Thyroid gland (tissue), 4 donors: Measurements from ENCODE around the gene RABL3.

Experiments
- POLR2A ChIP-seq, 2 donors: fragments of 450-650 bp; IDR thresholded peaks; one replicate each; pipeline ENCODE4 v1.6.1; 2017; ENCODE audit warnings: antibody characterized with exemption in 2 of 2, mild to moderate bottlenecking in 2 of 2, moderate library complexity in 1 of 2
- TF ChIP-seq, protein P1 (sequence below), 6 experiments: fragments of 200-600 bp in 3 of 6; fragments of 450-650 bp in 3 of 6; sonication (generic) in 3 of 6; IDR thresholded peaks; one replicate each; pipeline ENCODE4 v1.5.1; 2016 to 2019; ENCODE audit warnings: antibody characterized with exemption in 6 of 6, mild to moderate bottlenecking in 2 of 6, inconsistent platforms in 1 of 6, moderate library complexity in 1 of 6

DNA sequence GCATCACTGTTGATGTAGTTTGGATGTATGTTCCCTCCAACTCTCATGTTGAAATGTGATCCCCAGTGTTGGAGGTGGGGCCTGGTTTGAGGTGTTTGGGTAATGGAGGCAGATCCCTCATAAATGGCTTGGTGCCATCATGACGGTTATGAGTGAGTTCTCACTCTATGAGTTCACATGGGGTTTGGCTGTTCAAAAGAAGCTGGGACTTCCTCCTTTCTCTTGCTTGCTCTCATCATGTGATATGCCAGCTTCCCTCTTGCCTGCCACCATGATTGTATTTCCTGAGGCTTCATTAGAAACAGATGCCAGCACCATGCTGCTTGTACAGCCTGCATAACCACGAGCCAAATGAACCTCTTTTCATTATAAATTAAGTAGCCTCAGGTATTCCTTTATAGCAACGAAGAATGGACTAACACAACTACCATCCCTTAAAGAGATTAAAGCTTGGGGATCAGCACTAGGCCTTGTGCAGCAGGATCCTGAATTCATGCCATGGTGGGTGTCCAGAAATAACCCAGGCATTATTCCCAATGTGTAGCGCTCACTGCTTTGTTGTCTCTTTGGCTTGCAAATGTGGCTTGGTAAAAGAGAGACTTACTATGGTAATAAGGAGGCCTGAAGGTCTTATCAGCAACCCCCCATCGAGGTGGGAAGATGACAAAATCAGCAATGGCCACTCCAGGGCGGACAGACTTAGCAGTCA, 104.3 kb downstream of the RABL3 start:
- TF ChIP-seq, protein P1, sequence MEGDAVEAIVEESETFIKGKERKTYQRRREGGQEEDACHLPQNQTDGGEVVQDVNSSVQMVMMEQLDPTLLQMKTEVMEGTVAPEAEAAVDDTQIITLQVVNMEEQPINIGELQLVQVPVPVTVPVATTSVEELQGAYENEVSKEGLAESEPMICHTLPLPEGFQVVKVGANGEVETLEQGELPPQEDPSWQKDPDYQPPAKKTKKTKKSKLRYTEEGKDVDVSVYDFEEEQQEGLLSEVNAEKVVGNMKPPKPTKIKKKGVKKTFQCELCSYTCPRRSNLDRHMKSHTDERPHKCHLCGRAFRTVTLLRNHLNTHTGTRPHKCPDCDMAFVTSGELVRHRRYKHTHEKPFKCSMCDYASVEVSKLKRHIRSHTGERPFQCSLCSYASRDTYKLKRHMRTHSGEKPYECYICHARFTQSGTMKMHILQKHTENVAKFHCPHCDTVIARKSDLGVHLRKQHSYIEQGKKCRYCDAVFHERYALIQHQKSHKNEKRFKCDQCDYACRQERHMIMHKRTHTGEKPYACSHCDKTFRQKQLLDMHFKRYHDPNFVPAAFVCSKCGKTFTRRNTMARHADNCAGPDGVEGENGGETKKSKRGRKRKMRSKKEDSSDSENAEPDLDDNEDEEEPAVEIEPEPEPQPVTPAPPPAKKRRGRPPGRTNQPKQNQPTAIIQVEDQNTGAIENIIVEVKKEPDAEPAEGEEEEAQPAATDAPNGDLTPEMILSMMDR (IDR thresholded peaks at IDR 0.05): no peak
- no peak for TF ChIP-seq POLR2A (IDR thresholded peaks at IDR 0.05)
